Stomach (tissue), 4 donors: ENCODE data around the gene FAT2.

Source experiments
- POLR2A ChIP-seq, 4 donors: fragments of 450-650 bp; IDR thresholded peaks; one replicate each; pipeline ENCODE4 v1.6.1; 2016; ENCODE audit warnings: antibody characterized with exemption in 4 of 4, control low read depth in 2 of 4, mild to moderate bottlenecking in 1 of 4, moderate library complexity in 1 of 4
- POLR2AphosphoS5 ChIP-seq, 3 donors: sonication (generic); formaldehyde crosslinking; IDR thresholded peaks; one replicate each; pipeline ENCODE4 v1.6.1; 2016; ENCODE audit warnings: antibody characterized with exemption in 3 of 3
- TF ChIP-seq, protein P1 (sequence below), 7 experiments: fragments of 450-650 bp in 4 of 7; fragments of 200-600 bp in 3 of 7; sonication (generic) in 3 of 7; IDR thresholded peaks; one replicate each; pipeline ENCODE4 v1.5.1; 2016 to 2019; ENCODE audit warnings: antibody characterized with exemption in 7 of 7, control low read depth in 2 of 7, mild to moderate bottlenecking in 1 of 7

DNA sequence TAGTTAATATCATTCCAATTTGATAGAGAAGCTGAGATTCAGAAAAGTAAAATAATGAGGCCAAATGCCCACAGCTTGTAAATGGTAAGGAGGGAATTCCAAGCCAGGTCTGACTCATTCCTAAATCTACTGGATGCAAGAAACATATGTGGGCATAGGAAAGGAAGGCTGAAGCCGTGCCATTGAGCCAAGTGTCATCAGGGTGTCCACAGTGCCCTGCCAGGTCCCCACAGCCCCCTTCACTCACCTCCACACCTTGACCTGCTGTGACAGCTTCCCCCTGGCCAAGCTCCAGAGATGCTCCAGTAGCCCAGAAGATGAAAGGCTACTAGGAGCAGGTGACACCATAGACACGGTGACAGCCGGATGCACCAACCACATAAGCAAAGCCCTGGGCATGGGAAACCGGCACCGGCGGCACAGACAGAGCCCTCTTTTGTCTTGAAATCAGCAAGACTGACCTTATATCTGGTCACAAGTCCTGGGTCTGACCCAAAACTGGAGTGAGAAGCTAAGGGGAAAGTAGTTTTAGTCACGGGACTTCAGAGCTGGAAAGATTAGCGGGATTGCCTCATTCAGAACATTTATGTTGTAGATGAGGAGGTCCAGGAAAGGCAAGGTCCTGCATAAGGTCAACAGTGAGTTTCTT lies 20.1 kb upstream of the FAT2 start:
- TF ChIP-seq, protein P1, sequence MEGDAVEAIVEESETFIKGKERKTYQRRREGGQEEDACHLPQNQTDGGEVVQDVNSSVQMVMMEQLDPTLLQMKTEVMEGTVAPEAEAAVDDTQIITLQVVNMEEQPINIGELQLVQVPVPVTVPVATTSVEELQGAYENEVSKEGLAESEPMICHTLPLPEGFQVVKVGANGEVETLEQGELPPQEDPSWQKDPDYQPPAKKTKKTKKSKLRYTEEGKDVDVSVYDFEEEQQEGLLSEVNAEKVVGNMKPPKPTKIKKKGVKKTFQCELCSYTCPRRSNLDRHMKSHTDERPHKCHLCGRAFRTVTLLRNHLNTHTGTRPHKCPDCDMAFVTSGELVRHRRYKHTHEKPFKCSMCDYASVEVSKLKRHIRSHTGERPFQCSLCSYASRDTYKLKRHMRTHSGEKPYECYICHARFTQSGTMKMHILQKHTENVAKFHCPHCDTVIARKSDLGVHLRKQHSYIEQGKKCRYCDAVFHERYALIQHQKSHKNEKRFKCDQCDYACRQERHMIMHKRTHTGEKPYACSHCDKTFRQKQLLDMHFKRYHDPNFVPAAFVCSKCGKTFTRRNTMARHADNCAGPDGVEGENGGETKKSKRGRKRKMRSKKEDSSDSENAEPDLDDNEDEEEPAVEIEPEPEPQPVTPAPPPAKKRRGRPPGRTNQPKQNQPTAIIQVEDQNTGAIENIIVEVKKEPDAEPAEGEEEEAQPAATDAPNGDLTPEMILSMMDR (IDR thresholded peaks at IDR 0.05): no peak
- no peak for TF ChIP-seq POLR2AphosphoS5 (IDR thresholded peaks at IDR 0.05)
- no peak for TF ChIP-seq POLR2A (IDR thresholded peaks at IDR 0.05)
